Left kidney (tissue), 2 donors: ENCODE data around the gene APLP2. TPM values are rescaled to one million over a fixed set of nuclear protein-coding genes. Genes with fewer than 3 reads are reported as not detected.

Experiments
- DNase-seq: peaks from one replicate; pipeline ENCODE4 v3.0.0-alpha.2; 2013
- polyA plus RNA-seq: library from polyadenylated mRNA; unstranded; fragments of 120-200 nt; gene quantifications from one replicate; pipeline ENCODE4 v1.2.1, GENCODE V29; 2013; ENCODE audit not compliant: insufficient read length

Gene APLP2
- polyA plus RNA-seq, 1 donor: 451 TPM

DNA sequence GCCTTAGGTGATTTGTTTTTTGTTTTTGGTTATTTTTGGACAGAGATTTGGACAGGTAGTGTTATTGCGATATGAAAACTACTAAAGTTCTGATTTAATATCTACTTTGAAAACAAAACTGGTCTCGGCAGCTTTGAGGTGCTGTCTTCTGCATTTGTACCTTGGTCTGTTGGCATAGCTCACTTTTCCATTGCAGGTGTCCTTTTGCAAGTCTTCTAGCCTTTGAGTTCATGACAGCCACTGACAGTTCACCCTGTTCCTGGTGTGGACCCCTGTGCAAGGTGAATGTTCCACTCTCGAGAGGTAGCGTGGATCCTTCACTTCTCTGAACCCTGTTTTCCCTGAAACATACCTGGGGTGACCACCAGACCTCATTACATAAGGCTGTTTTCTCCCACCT is 45.0 kb downstream of the APLP2 start:
- no peak for DNase-seq

DNA sequence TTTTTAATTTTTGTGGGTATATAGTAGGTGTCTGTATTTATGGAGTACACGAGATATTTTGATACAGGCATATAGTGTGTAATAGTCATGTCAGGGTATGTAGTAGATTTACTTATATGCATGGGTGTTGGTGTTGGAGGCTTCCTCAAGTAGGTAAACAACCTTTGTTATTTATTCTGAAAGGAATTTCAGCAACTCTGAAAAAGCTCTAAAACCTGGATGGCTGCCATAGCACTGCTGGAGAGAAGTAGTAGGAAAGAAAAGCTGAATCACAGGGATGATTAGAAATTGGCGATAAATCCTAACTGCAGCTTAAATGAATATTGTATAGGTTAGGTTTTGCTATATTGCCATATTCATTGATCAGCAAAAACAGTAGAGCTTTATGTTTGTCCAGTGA is 45.5 kb downstream of the APLP2 start:
- DNase-seq: no peak

DNA sequence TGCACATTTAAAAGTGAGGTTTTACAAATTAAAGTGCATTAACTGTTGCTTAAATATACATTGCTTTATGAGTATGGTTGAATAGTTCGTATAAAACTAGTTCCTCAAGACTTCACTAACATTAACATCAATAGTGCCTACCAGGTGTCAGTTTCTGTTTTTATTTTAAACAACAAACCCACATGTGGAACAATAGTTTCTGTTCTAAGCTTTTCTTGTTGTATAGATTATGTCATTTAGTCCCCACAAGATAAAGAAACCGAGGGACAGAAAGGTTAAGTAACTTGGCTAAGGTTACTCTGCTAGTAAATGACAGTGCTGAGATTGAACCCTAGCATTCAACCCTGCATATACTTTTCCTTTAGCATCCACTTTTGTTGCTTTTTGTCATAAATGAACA is 48.5 kb downstream of the APLP2 start:
- DNase-seq: no peak

DNA sequence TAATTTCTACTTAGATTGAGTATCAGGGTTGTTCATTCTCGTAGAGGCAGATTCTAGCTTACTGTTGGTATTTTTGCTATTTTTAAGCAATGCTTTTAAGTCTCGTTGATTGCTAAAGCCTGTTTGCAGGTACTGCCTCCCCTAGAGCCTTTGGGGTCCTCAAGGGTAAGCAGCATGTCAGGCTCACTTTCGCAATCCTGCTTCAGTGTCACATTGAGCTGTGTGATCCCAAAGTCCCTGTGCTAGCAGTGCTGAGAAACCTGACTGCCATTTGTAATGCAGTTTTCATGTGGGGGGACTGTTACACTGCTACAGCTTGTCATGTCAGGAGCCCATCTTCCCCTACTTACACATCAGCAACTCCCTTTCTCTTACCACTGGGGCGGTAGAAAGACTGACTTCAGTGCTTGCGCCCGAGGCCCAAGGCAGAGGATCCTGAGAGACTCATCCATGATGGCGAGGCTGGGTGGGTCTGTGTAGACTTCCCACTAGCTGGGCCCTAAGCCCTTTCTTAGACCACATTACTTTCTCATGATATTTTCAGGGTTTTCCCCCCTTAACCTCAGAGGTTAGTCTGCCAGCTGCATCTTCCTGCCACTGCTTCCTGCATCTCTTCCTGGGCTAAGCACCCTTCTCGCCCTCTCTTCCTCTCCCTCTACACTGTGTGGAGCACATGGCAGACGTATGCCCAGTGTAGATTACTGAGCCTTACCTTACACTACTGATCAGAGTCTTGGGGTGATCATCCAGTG is 49.1 kb downstream of the APLP2 start:
- DNase-seq: no peak

DNA sequence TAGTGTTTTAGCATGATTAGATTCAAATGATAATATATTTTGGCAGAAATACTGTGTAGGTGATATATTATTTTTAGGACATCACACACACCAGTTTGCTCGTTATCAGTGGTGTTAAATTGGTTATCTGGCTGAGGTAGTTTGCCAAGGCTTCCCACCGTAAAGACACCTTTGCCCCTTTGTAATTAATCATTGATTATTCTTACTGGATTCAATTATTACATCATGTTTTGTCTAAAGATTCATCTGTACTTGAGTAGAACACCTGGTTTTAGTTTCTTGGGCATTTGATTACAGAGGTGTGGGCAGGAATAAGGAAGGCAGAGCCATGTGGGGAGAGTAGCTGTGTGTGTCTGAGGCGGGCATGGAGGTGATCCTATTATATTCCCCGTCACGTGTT is 50.4 kb downstream of the APLP2 start:
- DNase-seq: no peak

DNA sequence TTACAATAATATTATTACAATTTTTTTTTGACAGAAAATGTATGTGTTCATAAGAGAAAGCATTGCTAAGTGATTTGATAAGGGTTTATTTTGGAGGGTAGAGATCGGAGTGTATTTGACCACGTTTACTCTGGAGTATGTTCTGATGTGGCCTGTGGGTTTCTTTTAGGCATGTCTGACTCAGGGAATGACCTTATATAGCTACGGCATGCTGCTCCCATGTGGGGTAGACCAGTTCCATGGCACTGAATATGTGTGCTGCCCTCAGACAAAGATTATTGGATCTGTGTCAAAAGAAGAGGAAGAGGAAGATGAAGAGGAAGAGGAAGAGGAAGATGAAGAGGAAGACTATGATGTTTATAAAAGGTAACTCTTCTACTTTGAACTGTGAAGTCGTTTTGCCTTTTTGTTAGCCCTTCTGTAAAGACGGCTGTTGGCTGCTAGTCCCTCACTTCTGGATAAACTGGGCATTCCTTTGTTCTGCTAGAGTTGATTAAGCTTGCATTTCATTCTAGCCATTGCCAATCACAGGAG is 51.8 kb downstream of the APLP2 start:
- no peak for DNase-seq

DNA sequence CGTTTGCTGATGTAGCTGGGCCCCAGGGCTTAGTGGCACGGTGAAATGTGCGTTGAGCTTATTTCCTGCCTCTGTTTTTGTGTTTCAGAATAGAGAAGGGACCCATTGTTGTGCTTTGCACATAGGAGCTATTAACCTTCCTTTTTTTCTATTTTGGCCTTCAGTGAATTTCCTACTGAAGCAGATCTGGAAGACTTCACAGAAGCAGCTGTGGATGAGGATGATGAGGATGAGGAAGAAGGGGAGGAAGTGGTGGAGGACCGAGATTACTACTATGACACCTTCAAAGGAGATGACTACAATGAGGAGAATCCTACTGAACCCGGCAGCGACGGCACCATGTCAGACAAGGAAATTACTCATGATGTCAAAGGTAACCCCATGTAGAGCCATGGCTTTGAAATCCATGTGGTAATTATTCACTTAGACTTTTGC is 52.5 kb downstream of the APLP2 start:
- DNase-seq: no peak

DNA sequence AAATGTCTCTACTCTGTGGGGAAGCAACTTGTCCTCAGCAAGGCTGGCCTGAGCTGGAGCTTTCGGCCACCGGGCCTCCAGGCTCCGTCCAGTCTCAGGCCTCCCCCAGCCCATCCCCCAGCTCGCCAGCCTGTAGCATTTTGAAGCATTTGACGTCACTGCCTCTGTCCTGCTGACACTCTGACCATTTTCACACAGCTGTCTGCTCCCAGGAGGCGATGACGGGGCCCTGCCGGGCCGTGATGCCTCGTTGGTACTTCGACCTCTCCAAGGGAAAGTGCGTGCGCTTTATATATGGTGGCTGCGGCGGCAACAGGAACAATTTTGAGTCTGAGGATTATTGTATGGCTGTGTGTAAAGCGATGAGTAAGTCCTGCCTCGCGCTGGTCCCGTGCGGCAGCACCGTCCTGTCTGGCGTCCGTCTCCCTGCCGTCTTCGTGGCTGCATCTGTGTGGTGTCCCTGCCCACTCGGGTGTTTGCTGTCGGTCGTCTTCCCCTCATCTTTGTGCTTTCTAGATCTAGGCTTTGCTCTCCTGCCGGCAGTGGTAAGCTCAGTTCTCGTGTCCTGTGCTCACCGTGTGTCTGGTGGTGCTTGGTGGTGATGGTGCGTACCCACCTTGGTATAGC is 53.8 kb downstream of the APLP2 start:
- no peak for DNase-seq

DNA sequence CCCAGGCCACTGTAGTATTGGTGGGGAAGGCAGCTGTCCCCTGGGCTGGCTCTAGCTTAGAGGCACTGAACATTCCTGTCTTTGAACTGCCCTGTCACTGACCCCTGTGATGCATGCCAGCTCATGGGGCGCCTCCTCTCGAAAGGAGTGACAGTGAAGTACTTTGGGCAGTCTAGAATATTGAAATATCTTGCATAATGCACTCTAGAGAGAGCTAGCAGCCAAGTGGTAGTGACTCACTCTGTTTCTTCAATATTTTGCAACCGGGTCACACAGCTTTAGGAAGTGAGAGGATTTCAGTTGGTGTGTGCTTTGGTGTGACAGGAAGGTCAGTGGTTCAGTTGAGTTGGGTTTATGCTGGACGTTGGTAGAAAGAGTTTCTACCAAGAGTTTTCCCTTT is 54.4 kb downstream of the APLP2 start:
- DNase-seq: no peak

DNA sequence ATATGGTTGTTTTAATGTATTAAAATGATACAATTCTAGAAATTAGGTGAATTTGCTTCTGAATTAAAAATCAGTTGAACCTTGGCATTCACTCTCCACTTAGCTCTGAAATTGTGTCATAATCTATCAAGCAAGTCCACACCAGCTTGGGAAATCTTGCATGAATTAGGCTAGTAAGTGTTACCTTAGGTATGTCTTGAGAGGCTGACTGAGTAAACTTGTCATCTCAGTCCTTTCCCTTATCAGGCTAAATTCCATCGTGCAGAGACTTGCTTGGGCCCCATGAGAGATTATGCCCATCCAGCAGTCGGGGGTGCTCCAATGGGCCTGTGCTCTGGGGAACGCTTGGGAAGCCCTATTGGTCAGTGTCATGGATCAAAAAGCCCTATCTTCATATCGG is 55.9 kb downstream of the APLP2 start:
- DNase-seq: no peak

DNA sequence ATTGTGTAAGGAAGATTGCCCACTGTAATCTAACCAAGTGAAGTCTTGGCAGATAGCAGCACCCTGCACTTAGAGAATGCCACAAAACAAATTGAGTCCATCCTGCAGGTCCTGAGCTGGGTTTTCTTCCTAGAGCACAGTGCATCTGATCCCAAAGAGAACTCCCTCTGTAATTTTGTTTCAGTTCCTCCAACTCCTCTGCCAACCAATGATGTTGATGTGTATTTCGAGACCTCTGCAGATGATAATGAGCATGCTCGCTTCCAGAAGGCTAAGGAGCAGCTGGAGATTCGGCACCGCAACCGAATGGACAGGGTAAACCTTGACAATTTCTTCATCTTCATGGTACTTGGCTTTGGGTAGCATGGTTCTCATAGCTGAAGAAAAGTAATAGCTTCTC is 56.8 kb downstream of the APLP2 start:
- no peak for DNase-seq

DNA sequence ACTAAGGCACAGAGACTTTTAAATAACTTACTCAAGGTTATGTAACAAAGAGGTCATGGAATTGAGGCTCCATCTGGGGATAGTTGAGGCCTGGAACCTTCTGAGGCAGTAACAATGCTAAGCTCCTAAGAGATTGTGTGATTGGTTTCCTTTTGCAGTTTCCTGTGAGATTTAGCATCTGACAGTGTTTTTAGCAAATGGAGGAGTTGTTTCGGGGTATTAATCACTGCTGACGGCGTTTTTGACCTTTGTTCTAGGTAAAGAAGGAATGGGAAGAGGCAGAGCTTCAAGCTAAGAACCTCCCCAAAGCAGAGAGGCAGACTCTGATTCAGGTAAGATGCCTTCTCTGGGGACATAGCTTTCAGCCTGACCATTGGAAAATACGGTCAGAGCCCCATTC is 57.8 kb downstream of the APLP2 start:
- no peak for DNase-seq

DNA sequence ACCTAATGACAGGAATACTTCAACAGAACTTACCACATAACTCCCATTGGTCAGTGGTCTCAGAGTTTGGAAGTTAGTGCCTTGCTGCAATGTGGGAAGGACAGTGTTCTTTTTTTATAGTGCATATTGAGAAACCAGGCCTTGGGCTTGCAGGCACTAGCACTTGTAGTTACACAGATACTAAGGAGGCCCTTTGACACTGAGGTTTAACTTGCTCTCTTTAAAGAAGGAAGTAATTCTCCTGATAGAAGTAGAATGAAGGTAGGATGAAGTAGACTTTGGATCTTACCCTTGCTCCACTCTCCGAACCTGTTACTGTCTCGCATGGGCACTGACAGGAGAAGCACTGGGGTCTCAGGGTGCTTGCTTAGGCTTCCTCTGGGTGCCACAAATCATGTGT is 58.9 kb downstream of the APLP2 start:
- no peak for DNase-seq

DNA sequence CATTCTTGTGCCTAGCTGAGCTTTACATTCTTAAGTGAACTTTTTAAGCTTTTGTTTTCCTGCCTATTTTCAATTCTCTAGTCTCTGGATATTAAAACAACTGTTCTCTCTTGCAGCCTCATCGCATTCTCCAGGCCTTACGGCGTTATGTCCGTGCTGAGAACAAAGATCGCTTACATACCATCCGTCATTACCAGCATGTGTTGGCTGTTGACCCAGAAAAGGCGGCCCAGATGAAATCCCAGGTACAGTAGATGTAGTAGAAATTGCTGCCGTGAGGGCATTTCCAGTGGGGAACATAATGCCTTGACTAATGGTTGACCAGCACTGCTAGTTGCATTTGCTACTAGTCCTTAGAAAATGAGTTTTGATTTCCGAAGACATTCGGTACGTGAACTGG is 60.2 kb downstream of the APLP2 start:
- DNase-seq: no peak

DNA sequence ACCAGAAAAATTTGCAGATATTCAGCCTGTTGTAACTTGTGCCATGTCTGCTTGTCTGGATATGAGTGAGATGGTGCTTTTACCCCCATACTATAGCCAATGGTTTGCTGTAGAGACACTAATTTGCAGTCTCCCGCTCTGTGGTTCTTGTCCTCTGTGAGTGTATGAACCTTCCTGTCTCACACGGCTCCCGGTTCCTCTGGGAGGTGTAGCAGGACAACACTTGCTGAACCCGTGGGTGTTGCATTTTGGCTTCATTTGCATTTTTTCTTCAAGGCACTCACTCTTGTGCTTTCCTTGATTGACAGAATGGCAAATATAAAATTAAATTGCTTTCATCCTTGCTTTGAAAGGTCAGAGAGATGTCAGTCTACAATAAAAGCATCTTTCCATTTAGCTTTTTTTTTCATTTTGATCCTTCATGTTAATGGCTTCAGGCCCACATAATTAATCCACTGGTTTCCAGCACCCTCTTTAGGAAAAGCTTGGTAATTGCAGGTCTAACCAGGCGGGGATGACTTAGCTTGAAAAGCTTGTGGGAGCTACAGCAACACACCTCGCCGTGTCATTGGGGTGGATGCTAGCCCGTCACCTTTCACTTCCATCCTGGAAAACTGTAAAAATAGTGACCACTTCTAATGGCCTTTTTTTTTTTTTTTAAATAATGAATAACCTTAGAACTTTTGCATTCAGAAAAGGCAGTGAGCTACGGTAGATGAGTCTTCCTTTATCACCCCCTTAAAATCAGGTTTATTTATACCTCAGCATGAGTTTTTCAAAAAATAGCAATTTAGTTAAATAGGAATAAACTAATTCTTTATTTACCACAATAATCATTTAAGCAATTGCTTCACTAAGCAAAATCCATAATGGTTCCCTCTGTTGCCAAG is 62.5 kb downstream of the APLP2 start:
- peak; percentile 79 for DNase-seq

DNA sequence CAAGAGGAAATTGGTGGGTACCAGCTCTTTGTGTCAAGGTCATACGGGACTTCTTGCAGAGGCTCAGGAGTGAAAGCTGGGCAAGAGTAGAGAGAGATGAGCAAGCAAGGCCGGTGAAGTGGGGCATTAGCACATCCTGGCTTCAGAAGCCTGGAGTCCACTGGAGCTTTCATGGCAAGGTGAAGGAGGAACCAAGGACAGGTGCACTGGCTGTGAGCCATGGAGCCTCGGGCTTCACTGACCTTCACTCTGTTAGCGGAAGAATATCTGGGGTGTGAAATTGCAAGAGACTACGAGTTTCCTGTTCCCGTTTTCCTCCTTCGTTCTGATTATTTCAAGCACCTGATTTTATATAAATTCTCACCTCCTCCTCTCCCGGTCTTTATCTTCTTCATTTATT is 64.0 kb downstream of the APLP2 start:
- no peak for DNase-seq

DNA sequence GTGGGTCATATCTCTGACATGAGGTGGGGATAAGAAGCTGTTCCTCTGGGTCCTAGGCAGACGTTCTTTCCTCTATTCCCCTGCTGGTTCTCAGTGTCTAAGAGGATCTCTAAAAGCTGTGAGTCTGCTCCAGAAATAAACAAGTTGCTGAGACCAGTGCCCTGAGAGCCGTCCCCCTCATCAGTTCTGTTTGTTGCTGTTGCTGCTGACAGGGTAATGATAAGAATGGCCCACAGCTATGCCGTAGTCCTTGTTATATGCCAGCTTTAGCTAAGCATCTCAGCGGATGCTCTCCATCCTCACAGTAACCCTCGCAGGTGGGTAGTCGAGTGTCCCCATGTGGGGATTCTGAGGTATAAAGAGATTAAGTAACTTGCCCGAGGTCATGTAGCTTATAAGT is 66.4 kb downstream of the APLP2 start:
- DNase-seq: no peak

DNA sequence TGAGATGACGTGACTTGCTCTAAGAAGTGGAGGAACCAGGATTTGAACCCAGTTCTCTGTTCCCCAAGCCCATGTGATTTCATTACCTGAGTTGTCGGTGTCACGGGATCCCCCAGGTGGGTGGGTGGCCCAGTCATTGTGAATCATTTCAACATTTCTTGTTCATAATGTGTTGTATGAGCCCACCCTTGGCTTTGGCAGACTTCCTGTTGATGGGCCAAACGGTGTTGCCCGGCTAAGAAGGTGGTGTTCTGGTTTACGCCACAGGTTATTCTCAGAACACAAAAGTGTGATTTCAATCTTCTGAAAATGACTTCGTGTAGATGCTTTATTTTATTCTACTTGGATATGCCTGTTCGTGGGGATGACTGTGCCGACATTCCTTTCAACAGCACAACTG is 68.3 kb downstream of the APLP2 start:
- no peak for DNase-seq

DNA sequence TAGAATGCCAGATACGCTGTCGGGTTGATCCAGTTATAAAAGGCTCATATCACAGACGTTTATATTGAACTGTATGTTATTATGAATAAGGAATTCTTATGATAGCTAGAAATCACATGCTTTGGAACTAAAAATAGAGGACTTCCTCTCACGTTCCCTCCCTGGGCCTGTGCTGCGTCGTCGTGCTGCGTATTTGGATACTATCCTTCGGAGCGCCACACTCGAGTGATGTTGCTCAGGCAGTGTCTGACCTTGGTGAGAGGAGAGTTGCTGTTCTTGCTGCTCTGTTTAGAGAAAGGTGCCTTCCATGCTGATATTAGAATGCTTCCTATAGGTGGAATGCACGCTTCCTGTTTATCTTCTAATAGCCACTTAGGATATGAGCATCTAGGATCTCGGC is 69.7 kb downstream of the APLP2 start:
- DNase-seq: no peak

DNA sequence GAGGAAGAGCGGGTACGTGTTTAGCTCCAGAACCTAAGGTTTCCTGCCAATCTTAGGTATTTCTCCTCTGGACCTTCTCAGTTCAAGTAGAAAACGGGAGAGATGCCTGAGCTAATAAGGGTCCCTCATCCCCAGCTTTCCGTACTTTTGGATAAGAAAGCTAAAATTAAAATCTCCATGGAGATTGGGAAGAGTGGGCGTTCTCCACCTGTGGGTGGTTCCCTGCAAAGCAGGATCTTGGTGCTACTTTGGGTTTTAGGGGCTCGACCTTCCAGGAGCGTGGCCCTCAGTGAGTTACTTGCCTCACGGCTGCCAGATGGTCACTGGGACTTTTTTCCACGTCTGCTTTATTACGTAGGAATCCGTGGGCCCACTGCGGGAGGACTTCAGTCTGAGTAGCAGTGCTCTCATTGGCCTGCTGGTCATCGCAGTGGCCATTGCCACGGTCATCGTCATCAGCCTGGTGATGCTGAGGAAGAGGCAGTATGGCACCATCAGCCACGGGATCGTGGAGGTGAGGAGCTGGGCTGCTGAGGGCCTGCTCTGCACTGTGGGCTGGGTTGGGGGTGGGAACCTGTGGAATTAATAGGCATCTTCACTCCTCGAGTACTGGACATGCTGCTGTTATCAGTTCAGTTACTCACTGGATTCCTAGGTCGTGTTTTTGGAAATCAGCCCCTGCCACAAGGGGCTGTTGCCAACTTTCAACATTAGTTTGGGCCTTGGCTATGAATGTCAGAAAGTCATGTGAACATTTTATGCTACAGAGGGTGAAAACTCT is 72.1 kb downstream of the APLP2 start:
- no peak for DNase-seq

DNA sequence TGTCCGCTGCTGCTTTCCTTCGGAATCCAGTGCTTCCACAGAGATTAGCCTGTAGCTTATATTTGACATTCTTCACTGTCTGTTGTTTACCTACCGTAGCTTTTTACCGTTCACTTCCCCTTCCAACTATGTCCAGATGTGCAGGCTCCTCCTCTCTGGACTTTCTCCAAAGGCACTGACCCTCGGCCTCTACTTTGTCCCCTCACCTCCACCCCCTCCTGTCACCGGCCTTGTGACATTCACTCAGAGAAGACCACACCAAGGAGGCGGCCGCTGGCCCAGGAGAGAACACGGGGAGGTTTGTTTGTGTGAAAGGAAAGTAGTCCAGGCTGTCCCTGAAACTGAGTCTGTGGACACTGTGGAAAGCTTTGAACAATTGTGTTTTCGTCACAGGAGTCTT is 74.4 kb downstream of the APLP2 start:
- no peak for DNase-seq

DNA sequence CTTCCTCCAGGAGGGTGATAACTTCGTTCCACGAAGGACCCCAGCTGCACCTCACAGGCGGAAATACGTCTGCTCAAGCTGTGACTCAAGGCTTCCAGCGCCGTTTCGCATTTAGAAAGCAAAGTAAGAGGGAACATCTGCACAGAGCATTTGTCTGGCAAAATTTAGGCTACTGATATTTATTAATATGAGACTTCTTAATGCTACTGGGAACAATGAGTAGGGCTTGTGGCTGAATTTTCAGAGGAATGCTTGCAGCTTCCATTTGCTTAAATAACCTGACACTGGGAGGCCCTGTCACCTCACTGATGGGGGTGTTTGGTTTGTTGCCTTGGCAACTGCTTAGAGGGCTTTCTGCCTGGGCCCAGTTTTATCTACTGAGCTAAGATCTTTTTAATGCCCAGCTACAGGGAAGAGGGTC is 75.2 kb downstream of the APLP2 start:
- DNase-seq: peak; percentile 63
